Measurements from ENCODE around the gene SPTBN4.
"Not testable (repeated sequence)": the region's sequence is repeated elsewhere in the genome, so short reads cannot be mapped to it uniquely, and the experiment has no call there.

The SPTBN4 gene

DNA sequence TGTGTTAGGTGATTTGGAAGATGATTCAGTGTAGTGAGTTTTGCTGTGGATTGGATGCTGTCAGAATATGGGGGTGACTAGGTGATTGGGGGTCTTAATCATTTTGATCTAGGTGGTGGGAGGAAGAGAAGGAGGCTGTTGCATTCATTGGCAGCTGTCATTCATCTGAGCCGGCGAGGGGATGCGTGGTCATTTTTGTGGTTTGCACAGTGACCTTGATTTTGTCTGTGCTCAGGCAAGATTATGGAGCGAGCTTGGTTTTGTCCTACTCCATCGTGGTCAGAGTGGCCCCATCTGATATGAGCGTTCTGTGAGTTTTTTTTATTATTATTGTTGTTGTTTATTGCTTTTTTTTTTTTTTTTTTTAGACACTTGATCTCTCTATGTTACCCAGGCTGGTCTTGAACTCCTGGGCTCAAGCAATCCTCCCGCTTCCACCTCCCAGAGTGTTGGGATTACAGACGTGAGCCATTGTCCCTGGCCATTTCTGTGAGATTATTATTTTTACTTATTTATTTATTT is 42.0 kb downstream of the SPTBN4 start:
- no peak for DNase-seq

DNA sequence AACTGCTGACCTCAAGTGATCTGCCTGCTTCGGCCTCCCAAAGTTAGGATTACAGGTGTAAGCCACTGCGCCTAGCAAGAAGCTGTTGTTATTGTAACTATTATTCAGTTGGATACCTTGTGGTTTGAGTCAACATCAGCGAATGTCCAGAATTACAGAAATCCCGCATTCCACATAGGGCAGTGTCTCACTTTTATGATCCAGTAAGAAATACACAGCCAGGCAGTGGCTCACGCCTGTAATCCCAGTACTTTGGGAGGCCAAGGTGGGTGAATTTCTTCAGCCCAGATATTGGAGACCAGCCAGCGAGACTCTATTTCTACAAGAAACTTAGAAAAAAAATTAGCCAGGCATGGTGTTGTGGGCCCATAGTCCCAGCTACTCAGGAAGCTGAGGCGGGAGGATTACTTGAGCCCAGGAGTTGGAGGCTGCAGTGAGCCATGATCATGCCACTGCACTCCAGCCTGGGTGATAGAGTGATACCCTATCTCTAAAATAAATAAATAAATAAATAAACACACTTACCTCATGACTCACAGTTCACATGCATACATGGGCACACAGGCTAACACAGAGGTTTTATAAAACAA is 43.8 kb downstream of the SPTBN4 start:
- no peak for DNase-seq

- DNase-seq, result no peak
These were observed 44.7 kb downstream of the SPTBN4 start for GRCh38 chr19:40511487-40511886.

- DNase-seq, result no peak
These were observed 45.3 kb downstream of the SPTBN4 start for GRCh38 chr19:40512110-40512472.

- DNase-seq, result no peak
These were observed 45.9 kb downstream of the SPTBN4 start for GRCh38 chr19:40512473-40513344.

DNA sequence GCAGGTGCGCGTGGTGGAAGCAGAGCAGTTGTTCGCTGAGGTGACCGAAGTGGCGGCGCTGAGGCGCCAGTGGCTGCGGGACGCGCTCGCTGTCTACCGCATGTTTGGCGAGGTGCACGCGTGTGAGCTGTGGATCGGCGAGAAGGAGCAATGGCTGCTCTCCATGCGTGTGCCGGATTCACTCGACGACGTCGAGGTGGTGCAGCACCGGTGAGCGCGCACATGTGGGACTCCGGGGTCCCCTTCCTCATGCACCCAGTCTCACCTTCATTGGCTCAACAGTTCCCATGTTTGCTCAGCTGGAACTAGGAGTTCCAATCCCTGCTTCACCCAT is 46.5 kb downstream of the SPTBN4 start:
- DNase-seq, result no peak

DNA sequence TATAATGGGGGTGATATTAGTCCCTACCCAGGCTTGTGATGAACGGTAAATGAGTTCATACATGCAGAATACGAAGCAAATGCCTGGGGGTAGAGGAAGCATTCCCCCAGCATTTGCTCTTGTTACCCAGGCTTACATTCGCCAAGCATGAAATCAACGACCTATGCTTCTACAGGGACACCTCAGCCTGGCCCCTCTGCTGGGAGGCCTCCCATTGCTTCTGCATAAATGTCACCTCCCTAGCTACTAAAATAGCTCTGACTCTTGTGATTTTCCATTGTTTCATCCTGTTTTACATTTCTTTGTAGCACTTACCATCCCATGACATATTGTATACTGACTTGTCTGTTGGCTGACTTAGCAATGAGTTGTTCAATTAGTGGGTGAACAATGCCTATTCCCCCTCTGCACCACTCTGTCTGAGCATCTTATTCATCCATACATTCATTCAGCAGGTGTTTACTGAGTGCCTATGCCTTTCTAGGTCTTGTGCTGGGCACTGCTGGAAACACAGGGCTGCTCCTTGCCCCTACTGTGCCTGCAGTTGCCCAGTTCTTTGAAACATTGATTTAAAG is 47.0 kb downstream of the SPTBN4 start:
- no peak for DNase-seq

- DNase-seq, result no peak
These were observed 50.4 kb downstream of the SPTBN4 start for GRCh38 chr19:40517248-40517647.

- no peak for DNase-seq
These were observed 52.8 kb downstream of the SPTBN4 start for GRCh38 chr19:40519352-40520322.

DNA sequence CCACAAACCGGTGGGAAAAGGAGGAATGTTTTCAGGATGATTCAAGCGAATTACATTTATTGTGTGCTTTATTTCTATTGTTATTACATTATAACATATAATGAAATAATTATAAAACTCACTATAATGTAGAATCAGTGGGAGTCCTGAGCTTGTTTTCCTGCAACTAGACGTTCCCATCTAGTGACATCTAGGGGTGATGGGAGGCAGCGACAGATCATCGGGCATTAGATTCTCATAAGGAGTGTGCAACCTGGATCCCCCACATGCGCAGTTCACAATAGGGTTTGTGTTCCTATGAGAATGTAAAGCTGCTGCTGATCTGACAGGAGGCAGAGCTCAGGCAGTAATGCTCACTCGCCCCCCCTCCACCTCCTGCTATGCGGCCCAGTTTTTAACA is 54.5 kb downstream of the SPTBN4 start:
- peak; percentile 14 for DNase-seq

- not testable (repeated sequence) for DNase-seq
These were observed 55.1 kb downstream of the SPTBN4 start for GRCh38 chr19:40521900-40522299.

DNA sequence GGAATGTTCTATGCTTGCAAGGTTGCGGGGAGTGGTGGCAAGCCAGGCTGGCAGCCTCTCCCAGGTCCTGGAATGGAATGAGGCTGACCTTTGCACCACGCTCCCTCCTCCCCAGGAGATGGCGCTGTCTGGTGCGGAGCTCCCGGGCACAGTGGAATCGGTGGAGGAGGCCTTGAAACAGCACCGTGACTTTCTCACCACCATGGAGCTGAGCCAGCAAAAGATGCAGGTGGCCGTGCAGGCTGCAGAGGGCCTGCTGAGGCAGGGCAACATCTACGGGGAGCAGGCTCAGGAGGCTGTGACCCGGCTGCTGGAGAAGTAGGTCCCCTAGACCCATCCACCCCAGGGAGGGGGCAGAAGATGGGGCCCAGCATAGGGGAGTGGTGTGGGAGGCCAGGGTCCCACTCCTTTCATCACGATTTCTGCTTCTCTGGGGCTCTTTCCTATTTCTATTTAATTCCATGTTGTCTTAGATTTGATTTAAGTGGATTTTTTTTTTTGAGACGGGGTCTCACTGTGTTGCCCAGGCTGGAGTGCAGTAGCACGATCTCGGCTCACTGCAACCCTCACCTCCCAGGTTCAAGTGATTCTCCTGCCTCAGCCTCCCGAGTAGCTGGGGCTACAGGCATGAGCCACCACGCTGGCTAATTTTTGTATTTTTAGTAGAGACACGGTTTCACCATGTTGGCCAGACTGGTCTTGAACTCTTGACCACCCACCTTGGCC is 56.7 kb downstream of the SPTBN4 start:
- DNase-seq, result peak; percentile 41

GRCh38 chr19:40524133-40524549 is 57.3 kb downstream of the SPTBN4 start:
- no peak for DNase-seq

- no peak for DNase-seq
These were observed 57.9 kb downstream of the SPTBN4 start for GRCh38 chr19:40524655-40525054.

GRCh38 chr19:40525234-40526051 is 58.6 kb downstream of the SPTBN4 start:
- DNase-seq, result no peak

- no peak for DNase-seq
These were observed 61.3 kb downstream of the SPTBN4 start for GRCh38 chr19:40528078-40528477.

GRCh38 chr19:40528533-40529092 is 61.8 kb downstream of the SPTBN4 start:
- DNase-seq, result no peak

- DNase-seq, result peak; percentile 91
These were observed 62.5 kb downstream of the SPTBN4 start for GRCh38 chr19:40529093-40529954.

DNA sequence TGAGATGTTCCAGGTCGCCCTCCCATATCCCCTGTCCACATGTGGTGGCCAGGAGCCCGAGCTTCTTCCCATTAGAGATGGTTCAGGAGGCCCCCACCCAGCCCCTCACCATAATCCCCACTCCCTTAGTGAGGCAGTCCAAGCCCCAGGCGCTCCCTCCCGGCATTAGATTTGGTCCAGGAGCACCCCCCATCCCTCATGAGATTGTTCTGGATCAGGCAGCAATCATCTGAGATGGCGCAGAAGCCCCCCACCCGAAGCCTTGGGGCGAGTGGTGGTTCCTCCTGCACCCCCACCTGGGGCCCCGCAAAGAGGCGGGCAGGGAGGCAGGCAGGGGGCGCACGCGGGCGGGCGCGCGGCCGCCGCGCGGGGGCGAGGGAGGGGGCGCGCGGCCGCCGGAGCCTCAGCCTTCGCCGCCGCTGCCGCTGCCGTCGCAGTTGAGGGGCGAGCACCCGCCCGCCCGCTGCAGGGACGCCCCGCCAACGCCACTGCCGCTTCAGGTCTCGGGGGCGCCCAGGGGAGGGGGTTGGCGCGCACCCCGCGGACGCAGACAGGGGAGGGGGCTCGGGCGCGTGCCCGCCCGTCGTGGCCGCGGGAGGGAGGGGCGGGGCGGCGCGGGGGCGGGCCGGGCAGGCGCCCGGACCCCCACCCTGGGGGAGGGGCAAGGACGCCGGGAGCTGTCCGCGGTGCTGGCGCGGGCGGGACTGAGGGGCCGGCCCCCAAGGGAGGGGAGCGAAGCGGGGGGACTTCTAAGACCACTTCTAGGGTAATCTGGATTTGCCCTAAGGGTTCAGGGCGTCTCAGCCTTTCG is 63.5 kb downstream of the SPTBN4 start:
- DNase-seq, result peak; percentile 21

Data from CD4-positive, alpha-beta T cell treated with Interleukin-17A for 1 hour (primary cell).